Measurements from ENCODE around the gene UNK. TPM values are rescaled to one million over a fixed set of nuclear protein-coding genes. Genes with fewer than 3 reads are reported as not detected.

The UNK gene
- polyA plus RNA-seq, 2 of the 4 experiments (the other 2 are of a cell fraction), result 27.0 to 34.5 TPM

DNA sequence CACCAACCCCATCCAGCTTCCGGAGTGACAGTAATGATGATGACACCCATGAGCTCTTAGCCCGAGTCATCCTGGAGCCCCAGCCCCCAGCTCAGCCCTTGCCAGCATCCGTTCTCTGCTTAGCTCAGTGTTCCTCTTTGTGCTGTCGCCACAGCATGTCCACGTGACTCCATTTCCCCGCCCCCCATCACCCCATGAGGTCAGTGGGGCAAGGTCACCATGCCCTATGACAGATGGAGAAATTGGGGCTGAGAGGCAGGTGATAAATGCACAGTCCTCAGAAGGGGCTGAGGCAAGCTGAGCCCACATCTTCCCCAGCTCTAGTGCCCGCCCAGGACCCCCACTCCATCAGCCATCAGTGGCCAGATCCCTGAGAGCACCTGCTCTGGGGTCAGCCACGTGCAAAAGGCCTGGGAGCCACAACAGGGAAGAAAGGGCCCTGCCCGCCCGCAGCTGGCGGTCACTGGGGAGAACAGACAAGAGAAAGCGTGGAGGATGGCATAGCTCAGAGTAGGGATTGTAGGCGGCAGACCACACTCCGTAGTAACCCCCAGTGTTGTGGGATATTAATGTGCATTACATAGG lies 46.3 kb upstream of the UNK start (continued):
- no peak for TF ChIP-seq TP53 (CRISPR knock-in tag; IDR thresholded peaks at IDR 0.05)
- TF ChIP-seq, protein P1, sequence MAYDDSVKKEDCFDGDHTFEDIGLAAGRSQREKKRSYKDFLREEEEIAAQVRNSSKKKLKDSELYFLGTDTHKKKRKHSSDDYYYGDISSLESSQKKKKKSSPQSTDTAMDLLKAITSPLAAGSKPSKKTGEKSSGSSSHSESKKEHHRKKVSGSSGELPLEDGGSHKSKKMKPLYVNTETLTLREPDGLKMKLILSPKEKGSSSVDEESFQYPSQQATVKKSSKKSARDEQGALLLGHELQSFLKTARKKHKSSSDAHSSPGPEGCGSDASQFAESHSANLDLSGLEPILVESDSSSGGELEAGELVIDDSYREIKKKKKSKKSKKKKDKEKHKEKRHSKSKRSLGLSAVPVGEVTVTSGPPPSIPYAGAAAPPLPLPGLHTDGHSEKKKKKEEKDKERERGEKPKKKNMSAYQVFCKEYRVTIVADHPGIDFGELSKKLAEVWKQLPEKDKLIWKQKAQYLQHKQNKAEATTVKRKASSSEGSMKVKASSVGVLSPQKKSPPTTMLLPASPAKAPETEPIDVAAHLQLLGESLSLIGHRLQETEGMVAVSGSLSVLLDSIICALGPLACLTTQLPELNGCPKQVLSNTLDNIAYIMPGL (CRISPR knock-in tag; IDR thresholded peaks at IDR 0.05; ENCODE audit: borderline replicate concordance), result no peak
- TF ChIP-seq, protein P2, sequence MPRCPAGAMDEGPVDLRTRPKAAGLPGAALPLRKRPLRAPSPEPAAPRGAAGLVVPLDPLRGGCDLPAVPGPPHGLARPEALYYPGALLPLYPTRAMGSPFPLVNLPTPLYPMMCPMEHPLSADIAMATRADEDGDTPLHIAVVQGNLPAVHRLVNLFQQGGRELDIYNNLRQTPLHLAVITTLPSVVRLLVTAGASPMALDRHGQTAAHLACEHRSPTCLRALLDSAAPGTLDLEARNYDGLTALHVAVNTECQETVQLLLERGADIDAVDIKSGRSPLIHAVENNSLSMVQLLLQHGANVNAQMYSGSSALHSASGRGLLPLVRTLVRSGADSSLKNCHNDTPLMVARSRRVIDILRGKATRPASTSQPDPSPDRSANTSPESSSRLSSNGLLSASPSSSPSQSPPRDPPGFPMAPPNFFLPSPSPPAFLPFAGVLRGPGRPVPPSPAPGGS (IDR thresholded peaks at IDR 0.05), result no peak

DNA sequence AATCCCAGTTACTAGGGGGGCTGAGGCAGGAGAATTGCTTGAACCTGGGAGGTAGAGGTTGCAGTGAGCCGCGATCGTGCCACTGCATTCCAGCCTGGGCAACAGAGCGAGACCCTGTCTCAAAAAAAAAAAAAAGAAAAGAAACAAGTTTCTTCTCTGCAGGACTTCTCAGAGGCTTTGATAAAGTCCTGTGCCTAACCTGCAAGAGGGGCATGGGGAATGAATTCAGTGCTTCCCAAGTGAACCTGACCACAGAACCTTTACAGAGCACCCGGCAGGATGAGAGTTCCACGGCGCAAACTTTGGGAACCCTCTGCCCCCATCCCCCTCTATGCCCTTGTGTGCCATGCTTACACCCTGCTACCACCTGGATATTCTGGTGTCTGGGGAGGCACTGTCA lies 45.4 kb upstream of the UNK start:
- Histone ChIP-seq H3K4me1 (peaks cover 11% of the 10 kb centered on the region; the same call in 2 of the 3 replicates), H3K9me3 (no peaks in the 10 kb centered on the region), H3K4me2 (no peak overlapping the region), H3K4me3 (no peak overlapping the region), H3K27ac (no peak overlapping the region)
- DNase-seq (ENCODE audit: low read depth in 1 of 2, low spot score in 1 of 2) (no peak), ATAC-seq (no peak), FAIRE-seq (no peak)
- ChIA-PET POLR2A (interaction anchor here (0.6 to 2.2 kb wide), 2 partner anchors 19 to 41 kb away, joined by 4 to 7 read pairs; no protein-coding TSS in a partner anchor), CTCF (interaction anchor here (1.1 to 43.5 kb wide), 4 partner anchors 9 to 95 kb away, joined by 3 to 1931 read pairs (median 138); partner anchors contain the start of genes RECQL5, SAP30BP and SMIM5)
- TF ChIP-seq, protein P3, sequence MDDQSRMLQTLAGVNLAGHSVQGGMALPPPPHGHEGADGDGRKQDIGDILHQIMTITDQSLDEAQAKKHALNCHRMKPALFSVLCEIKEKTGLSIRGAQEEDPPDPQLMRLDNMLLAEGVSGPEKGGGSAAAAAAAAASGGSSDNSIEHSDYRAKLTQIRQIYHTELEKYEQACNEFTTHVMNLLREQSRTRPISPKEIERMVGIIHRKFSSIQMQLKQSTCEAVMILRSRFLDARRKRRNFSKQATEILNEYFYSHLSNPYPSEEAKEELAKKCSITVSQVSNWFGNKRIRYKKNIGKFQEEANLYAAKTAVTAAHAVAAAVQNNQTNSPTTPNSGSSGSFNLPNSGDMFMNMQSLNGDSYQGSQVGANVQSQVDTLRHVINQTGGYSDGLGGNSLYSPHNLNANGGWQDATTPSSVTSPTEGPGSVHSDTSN (IDR thresholded peaks at IDR 0.05), result no peak
- TF ChIP-seq ZSCAN20 (CRISPR knock-in tag; IDR thresholded peaks at IDR 0.05), result no peak
- no peak for TF ChIP-seq FOSL2 (IDR thresholded peaks at IDR 0.05)
- no peak for TF ChIP-seq FOSL2 (CRISPR knock-in tag; IDR thresholded peaks at IDR 0.05)
- no peak for TF ChIP-seq HOXB13 (CRISPR knock-in tag; IDR thresholded peaks at IDR 0.05; ENCODE audit: low read depth)
- no peak for TF ChIP-seq ZC3H11A (IDR thresholded peaks at IDR 0.05)
- TF ChIP-seq RAD21 (conservative IDR thresholded peaks at IDR 0.05 in 1 of 2, IDR thresholded peaks at IDR 0.05 in 1 of 2), result no peak
- TF ChIP-seq EHMT2 (IDR thresholded peaks at IDR 0.05; ENCODE audit: low read depth), result no peak
- TF ChIP-seq FOSB (CRISPR knock-in tag; IDR thresholded peaks at IDR 0.05), result no peak
- no peak for TF ChIP-seq EHF (CRISPR knock-in tag; IDR thresholded peaks at IDR 0.05)
- no peak for TF ChIP-seq KDM5A (IDR thresholded peaks at IDR 0.05)
- TF ChIP-seq KDM1A (IDR thresholded peaks at IDR 0.05; ENCODE audit: low read depth), result no peak
- TF ChIP-seq, protein P4, sequence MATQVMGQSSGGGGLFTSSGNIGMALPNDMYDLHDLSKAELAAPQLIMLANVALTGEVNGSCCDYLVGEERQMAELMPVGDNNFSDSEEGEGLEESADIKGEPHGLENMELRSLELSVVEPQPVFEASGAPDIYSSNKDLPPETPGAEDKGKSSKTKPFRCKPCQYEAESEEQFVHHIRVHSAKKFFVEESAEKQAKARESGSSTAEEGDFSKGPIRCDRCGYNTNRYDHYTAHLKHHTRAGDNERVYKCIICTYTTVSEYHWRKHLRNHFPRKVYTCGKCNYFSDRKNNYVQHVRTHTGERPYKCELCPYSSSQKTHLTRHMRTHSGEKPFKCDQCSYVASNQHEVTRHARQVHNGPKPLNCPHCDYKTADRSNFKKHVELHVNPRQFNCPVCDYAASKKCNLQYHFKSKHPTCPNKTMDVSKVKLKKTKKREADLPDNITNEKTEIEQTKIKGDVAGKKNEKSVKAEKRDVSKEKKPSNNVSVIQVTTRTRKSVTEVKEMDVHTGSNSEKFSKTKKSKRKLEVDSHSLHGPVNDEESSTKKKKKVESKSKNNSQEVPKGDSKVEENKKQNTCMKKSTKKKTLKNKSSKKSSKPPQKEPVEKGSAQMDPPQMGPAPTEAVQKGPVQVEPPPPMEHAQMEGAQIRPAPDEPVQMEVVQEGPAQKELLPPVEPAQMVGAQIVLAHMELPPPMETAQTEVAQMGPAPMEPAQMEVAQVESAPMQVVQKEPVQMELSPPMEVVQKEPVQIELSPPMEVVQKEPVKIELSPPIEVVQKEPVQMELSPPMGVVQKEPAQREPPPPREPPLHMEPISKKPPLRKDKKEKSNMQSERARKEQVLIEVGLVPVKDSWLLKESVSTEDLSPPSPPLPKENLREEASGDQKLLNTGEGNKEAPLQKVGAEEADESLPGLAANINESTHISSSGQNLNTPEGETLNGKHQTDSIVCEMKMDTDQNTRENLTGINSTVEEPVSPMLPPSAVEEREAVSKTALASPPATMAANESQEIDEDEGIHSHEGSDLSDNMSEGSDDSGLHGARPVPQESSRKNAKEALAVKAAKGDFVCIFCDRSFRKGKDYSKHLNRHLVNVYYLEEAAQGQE (IDR thresholded peaks at IDR 0.05), result no peak
- no peak for TF ChIP-seq HEYL (CRISPR knock-in tag; IDR thresholded peaks at IDR 0.05)
- TF ChIP-seq, protein P5, sequence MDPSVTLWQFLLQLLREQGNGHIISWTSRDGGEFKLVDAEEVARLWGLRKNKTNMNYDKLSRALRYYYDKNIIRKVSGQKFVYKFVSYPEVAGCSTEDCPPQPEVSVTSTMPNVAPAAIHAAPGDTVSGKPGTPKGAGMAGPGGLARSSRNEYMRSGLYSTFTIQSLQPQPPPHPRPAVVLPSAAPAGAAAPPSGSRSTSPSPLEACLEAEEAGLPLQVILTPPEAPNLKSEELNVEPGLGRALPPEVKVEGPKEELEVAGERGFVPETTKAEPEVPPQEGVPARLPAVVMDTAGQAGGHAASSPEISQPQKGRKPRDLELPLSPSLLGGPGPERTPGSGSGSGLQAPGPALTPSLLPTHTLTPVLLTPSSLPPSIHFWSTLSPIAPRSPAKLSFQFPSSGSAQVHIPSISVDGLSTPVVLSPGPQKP (IDR thresholded peaks at IDR 0.05; ENCODE audit: low read depth, low read length), result no peak
- no peak for TF ChIP-seq RARB (CRISPR knock-in tag; IDR thresholded peaks at IDR 0.05)
- 95% methylated on average over 7 of the region's 7 CpGs for WGBS (ENCODE audit: missing lambda C conversion rate)
